OCI-LY3 (cell line): ENCODE results near the gene ATF4.

Experiments
- CTCF ChIP-seq: fragments of 200-600, 300-600 bp; sonication (generic); IDR thresholded peaks from 2 replicates; pipeline ENCODE4 v1.5.1; 2014; ENCODE audit warnings: antibody characterized with exemption, low read length, low read depth
- EZH2phosphoT487 ChIP-seq: fragments of 200-600 bp; shearing (Covaris generic); IDR thresholded peaks from 2 replicates; pipeline ENCODE4 v1.6.1; 2018; ENCODE audit warnings: antibody characterized with exemption, mixed run types, low read depth

- no peak for TF ChIP-seq CTCF
- TF ChIP-seq EZH2phosphoT487 = no peak
These were observed 18.1 kb upstream of the ATF4 start, which contains the start of gene MIEF1 for GRCh38 chr22:39502109-39502788.
